Colon (tissue), 2 donors: ENCODE measurements around the gene PHYKPL.

Experiments used
- FAIRE-seq: peaks from 2 replicates; lab custom pipeline; 2012; peaks lifted over from hg19 to GRCh38; lab: Jason Lieb, UNC
- donor health status: control.
- donor health status: control.

Gene PHYKPL

GRCh38 chr5:178223196-178223773, 9.3 kb downstream of the PHYKPL start:
- no peak for FAIRE-seq

GRCh38 chr5:178222292-178222691, 10.3 kb downstream of the PHYKPL start:
- FAIRE-seq = no peak

GRCh38 chr5:178221853-178222252, 10.7 kb downstream of the PHYKPL start:
- no peak for FAIRE-seq

- no peak for FAIRE-seq
Measured at GRCh38 chr5:178221282-178221681, 11.3 kb downstream of the PHYKPL start.

GRCh38 chr5:178218827-178219226, 13.8 kb downstream of the PHYKPL start:
- FAIRE-seq = no peak

- FAIRE-seq = no peak
Measured at GRCh38 chr5:178218237-178218776, 14.3 kb downstream of the PHYKPL start.

GRCh38 chr5:178216779-178217178, 15.8 kb downstream of the PHYKPL start:
- FAIRE-seq = no peak

- no peak for FAIRE-seq
Measured at GRCh38 chr5:178216088-178216534, 16.5 kb downstream of the PHYKPL start.

- FAIRE-seq = no peak
Measured at GRCh38 chr5:178215280-178216002, 17.2 kb downstream of the PHYKPL start.

GRCh38 chr5:178214160-178214803, 18.3 kb downstream of the PHYKPL start:
- FAIRE-seq = no peak

GRCh38 chr5:178213748-178214151, 18.9 kb downstream of the PHYKPL start:
- FAIRE-seq = no peak

GRCh38 chr5:178213003-178213461, 19.6 kb downstream of the PHYKPL start:
- no peak for FAIRE-seq

- FAIRE-seq = no peak
Measured at GRCh38 chr5:178212241-178213002, 20.2 kb downstream of the PHYKPL start.

- no peak for FAIRE-seq
Measured at GRCh38 chr5:178211095-178212048, 21.2 kb downstream of the PHYKPL start.

GRCh38 chr5:178210686-178211085, 21.9 kb downstream of the PHYKPL start:
- no peak for FAIRE-seq

GRCh38 chr5:178210073-178210535, 22.5 kb downstream of the PHYKPL start:
- no peak for FAIRE-seq

- no peak for FAIRE-seq
Measured at GRCh38 chr5:178209334-178210072, 23.1 kb downstream of the PHYKPL start.

GRCh38 chr5:178208540-178209227, 23.9 kb downstream of the PHYKPL start:
- no peak for FAIRE-seq

- no peak for FAIRE-seq
Measured at GRCh38 chr5:178207917-178208280, 24.7 kb downstream of the PHYKPL start.
